ENCODE results near the gene TNFRSF25.

TNFRSF25 gene

GRCh38 chr1:6486433-6487011 is 20.5 kb upstream of the TNFRSF25 start:
- FAIRE-seq, result no peak

DNA sequence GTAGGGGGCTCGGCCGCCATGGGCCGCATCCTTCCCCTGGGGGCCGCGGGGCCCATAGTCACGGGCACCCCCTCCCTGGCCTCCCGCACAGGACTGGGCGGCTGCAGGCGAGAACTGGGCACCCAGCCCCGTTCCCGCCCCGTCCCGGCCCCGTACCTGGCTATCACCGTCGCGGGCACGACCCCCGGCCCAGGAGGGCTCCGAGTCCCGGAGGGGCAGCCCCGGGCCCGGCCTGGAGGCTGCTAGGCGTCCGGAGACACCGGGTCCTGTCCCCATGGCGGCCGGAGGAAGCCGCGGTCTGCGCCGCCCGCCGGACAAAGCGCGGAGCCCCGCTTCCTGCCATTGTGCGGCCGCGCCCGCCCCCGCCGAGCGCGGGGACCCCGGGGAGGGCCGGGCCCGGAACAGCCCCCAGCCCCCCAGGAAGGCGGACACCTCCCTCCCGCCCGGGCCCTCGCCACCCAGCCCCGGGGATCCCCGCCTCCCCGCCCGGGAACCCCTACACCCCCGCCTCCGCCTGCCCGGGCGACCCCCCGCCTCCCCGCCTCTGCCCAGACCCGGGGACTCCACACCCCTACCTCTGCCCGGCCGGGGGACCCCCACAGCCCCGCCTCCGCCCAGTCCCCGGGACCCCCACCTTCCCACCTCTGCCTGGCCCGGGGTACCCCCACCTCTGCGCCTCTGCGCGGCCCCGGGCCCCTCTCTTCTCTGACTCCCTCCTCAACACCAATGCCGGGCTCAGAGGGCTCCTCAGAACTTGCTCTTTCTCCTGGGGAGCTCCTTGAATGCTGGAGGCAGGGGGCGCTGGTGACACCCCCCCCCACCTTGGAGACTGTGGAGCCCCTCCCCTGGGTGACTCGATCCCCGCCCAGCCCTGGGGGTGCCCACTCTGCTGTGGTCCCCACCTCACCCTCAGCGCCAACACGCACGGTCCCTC is 19.5 kb upstream of the TNFRSF25 start:
- no peak for FAIRE-seq

- FAIRE-seq, result no peak
These were observed 18.8 kb upstream of the TNFRSF25 start for GRCh38 chr1:6484826-6485167.

DNA sequence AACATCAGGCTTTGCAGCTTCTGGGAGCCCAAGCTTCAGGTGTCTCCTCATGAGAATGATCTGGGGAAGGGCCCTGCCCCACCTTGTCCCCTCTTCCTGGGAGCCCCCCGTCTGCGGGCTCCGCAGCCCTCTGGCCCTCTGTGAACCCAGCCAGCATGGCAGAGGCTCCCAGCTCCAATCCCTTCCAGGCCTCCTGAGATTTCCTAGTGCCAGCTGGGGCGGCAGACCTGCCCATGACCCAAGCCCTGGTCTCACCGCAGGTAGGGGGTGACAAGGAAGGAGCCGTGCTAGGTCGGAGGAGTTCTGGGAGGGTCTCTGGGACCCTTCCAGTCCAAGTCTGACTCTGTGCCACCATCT is 17.8 kb upstream of the TNFRSF25 start:
- FAIRE-seq, result no peak

GRCh38 chr1:6483017-6483760 is 17.2 kb upstream of the TNFRSF25 start:
- no peak for FAIRE-seq

DNA sequence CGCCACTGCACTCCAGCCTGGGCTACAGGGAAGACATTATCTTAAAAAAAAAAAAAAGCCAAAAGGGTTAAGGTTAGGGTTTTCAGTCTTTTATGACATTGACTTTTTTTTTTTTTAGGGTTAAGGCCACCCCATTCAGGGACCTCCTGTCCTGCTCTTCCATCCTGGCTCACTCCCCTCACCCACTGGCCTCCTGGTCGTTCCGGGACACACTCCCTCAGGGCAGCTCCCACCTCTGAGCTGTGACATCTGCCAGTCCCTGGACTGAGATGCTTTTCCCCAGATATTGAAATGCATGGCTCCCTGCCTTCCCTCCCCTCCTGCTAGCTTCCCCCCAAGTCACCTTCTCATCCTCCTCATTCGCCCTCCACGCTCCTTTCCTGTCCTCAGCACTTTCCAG is 15.8 kb upstream of the TNFRSF25 start:
- FAIRE-seq, result no peak

DNA sequence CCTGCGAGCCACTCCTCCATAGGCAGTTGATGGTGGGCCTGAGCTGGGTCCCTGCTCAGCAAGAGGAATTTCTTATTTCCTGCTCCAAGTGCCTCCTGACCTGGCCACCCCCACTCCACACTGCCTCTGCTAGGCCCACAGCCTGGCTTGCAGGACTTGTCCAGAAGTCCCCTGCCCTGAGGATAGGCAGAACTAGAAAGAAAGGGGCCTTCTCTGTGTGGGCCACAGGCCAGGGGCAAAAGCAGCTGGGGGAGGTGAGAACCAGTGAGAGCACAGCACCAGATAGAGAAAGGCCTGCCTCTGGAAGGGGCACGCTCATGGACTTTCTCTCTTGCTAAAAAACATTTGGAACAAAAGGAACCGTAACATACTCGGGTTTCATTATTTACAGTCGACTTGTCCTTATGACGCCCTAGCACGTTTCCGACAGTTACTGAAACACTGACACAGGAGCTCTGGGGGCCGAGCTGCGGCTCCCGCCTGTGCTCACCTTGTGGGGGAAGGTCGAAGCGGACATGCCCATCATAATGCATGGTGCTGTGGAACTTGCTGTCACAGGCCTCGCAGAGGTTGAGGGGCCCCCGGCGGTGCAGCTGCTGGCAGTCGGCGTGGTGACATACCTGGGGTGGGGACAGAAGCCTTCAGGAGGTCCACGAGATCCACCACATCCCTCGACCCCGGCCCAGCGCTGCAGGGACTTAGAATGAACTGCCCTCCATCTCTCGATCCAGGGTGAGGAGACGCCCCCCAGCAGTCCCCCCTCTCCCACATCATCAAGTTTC is 11.3 kb upstream of the TNFRSF25 start:
- no peak for FAIRE-seq

- FAIRE-seq, result no peak
These were observed 10.5 kb upstream of the TNFRSF25 start for GRCh38 chr1:6476483-6476882.

DNA sequence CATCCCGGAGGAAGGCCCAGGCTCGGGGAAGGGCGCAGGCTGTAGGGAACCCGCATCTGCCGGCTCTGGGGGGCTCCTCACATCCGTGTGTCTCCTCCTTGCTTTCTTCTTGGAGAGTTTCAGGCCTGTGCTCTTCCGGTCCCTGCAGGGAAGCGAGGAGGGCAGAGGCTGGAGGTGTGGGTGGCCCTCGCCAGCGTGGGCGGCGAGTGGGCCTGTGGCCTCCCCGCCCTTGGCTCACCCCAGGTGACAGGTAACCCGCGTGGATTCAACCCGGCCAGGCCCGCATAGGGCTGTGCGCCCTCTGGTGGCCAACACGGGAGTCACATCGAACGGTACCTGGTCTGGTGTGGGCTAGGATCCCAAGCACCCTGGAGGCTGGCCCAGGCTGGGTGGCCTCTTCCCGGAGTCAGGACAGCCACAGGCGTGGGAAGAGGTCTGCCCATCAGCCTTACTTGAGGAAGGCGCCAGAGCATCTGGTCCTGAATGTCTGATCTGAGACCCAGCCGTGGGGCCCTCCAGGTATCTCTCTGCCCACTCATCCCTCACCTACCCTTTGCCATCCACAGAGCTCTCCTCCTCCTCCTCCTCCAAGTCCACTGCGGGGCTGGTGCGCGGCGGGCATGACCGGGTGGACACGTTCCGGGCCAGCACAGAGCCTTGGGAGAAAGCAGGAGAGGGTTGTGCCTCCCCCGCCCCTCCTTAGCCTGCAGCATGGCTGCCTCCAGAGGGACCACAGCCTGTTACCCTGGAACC is 9.6 kb upstream of the TNFRSF25 start:
- FAIRE-seq, result no peak

DNA sequence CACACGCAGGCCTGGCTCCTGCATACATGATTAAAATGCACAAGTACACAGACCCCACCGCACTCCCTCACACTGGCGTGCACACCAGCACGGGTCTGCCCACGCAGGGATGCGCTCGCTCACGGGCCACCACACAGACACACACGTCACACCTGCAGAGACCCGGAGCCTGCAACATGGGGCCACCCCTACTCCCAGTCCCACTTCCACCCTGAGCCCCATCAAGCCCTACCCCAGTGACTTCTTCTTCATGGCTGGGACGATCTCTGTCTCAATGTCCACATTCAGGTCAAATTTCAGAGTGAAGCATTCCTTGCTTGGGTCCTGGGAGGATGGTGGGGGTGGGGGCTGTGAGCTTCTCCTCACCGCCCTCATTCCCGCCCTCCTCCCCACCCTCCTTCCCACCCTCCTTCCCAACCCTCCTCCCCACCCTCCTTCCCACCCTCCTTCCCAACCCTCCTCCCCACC is 8.9 kb upstream of the TNFRSF25 start:
- no peak for FAIRE-seq

GRCh38 chr1:6473974-6474814 is 8.2 kb upstream of the TNFRSF25 start:
- FAIRE-seq, result no peak

DNA sequence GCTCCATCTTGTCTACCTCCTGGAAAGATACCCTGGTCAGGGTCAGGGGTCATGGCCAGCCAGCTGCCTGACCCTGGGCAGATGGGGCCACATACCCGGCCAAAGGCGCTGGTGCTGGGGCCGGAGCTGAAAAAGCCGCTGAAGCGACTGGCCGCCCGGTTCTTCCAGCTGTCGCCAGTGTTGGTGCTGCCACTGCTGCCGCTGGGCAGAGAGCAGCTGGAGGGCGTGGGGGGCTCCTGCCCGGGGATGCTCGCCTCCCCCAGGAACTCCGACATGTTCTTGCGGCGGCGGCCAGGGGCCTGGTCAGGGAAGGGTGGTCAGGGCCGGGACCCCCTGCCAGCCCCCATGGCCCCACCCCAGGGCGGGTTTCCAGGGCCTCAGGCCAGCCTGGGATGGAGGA is 7.2 kb upstream of the TNFRSF25 start:
- no peak for FAIRE-seq

- no peak for FAIRE-seq
These were observed 6.4 kb upstream of the TNFRSF25 start for GRCh38 chr1:6472391-6472790.

GRCh38 chr1:6471970-6472368 is 6.0 kb upstream of the TNFRSF25 start:
- no peak for FAIRE-seq

- FAIRE-seq, result no peak
These were observed 5.4 kb upstream of the TNFRSF25 start for GRCh38 chr1:6471086-6471969.

DNA sequence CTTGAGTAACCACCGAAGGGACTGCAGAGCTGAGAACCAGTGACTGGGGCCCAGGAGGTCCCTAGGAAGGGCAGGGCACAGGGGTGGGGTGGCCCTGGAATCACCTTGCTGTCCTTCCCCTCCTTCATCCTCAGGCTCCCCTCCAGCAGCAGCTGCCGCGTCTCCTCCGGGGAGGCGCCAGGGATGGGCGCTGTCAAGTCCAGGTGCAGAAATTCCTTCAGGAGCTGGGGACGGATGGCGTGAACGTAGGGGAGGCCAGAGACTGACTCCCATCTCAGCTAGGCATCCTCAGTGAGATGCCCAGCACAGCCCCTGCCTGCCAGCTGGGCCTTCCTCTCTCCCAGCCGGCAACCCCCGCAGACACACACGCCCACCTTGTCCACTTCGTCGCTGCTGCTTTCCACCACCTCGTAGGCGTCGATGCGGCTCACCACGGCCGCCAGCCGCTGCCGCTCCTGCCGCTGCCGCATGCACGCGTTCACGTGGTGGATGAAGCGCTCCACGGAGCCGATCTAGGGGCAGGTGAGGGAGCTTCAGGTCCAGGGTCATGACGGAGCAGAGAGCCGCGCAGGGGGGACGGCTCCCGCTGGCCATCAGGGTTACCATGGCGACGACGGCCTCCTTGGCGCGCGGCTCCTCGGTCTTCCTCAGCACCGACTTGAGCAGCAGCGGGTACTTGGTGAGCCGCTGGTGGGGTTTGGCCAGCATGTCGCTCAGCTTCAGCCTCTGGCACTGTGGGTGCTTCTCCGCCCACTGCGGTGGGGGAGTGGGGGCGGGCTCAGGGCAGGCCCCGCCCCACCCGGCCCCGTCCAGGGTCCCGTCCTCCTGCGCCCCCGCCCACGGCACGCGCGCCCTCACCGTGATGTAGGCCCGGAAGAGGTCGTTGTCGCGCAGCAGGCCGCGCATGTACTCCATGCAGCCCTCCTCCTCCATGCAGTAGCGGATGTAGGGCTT is 4.4 kb upstream of the TNFRSF25 start:
- no peak for FAIRE-seq

- FAIRE-seq, result no peak
These were observed 2.9 kb upstream of the TNFRSF25 start for GRCh38 chr1:6468729-6469461.
